Smooth muscle cell (in vitro differentiated cells): ENCODE data around the gene CLCN2. TPM values are rescaled to one million over a fixed set of nuclear protein-coding genes. Genes with fewer than 3 reads are reported as not detected.
A peak's percentile ranks its signal among the peaks of the same experiment; 100 is the strongest.

Experiments used
- DNase-seq: peaks from one replicate; lab custom pipeline; 2025; ENCODE audit not compliant: unreplicated experiment; lab: John Stamatoyannopoulos, UW
- H2AFZ ChIP-seq: fragments of 200-600 bp; sonication (generic); 2 replicates; pipeline ENCODE4 v1.6.0; 2016; ENCODE audit warnings: antibody characterized with exemption, low read depth, mild to moderate bottlenecking
- H3F3A ChIP-seq: fragments of 200-600 bp; sonication (generic); 2 replicates; pipeline ENCODE4 v1.6.0; 2017; ENCODE audit warnings: antibody characterized with exemption, low read depth
- H3K27ac ChIP-seq: fragments of 200-600 bp; sonication (generic); 2 replicates; pipeline ENCODE4 v1.5.1; 2016; ENCODE audit warnings: low read depth, mild to moderate bottlenecking
- H3K27me3 ChIP-seq: fragments of 200-600 bp; sonication (generic); 2 replicates; pipeline ENCODE4 v1.6.1; 2016; ENCODE audit warnings: low read depth, mild to moderate bottlenecking
- H3K36me3 ChIP-seq: fragments of 200-600 bp; sonication (generic); 2 replicates; pipeline ENCODE4 v1.5.1; 2016; ENCODE audit warnings: low read depth
- H3K4me1 ChIP-seq: fragments of 200-600 bp; sonication (generic); 2 replicates; pipeline ENCODE4 v1.5.1; 2016; ENCODE audit warnings: low read depth
- H3K4me2 ChIP-seq: fragments of 200-600 bp; sonication (generic); 2 replicates; pipeline ENCODE4 v1.6.0; 2016; ENCODE audit warnings: mild to moderate bottlenecking
- H3K4me3 ChIP-seq: fragments of 200-600 bp; sonication (generic); 2 replicates; pipeline ENCODE4 v1.5.1; 2016; ENCODE audit warnings: mild to moderate bottlenecking
- H3K79me2 ChIP-seq: fragments of 200-600 bp; sonication (generic); 2 replicates; pipeline ENCODE4 v1.6.0; 2016; ENCODE audit warnings: low read depth, mild to moderate bottlenecking
- H3K9ac ChIP-seq: fragments of 200-600 bp; sonication (generic); 2 replicates; pipeline ENCODE4 v1.6.0; 2016; ENCODE audit warnings: low read depth
- H3K9me3 ChIP-seq: fragments of 200-600 bp; sonication (generic); replicated peaks from 2 replicates; pipeline ENCODE4 v1.5.1; 2016; ENCODE audit warnings: low read depth
- H4K20me1 ChIP-seq: fragments of 200-600 bp; sonication (generic); 2 replicates; pipeline ENCODE4 v1.6.0; 2016; ENCODE audit warnings: low read depth
- CTCF ChIP-seq: fragments of 200-600 bp; sonication (generic); IDR thresholded peaks from 2 replicates; pipeline ENCODE4 v1.5.1; 2017; ENCODE audit warnings: borderline replicate concordance, mild to moderate bottlenecking, antibody characterized with exemption; ENCODE audit not compliant: insufficient read depth, poor library complexity, severe bottlenecking
- WGBS: methylation state at CpG from one replicate; pipeline ENCODE4 v1.1.7; 2016; ENCODE audit warnings: low lambda C conversion rate; 5-methylcytosine and 5-hydroxymethylcytosine counted together
- polyA plus RNA-seq: library from polyadenylated mRNA; unstranded; fragments of >200 nt; fragmentation: Nextera tagmentation; extraction: Ambion mirVana; gene quantifications from 2 replicates; pipeline ENCODE4 v1.2.1, GENCODE V29; 2016
- total RNA-seq: library from RNA; depleted of rRNA; stranded (reverse); fragments of >200 nt; gene quantifications from 2 replicates; pipeline ENCODE4 v1.2.3, GENCODE V29; 2014

CLCN2 gene
- total and polyA plus RNA-seq, 2 experiments from 2014 or later: 4.1 to 4.5 TPM

GRCh38 chr3:184380627-184381260 lies 19.3 kb upstream of the CLCN2 start:
- no peak for TF ChIP-seq CTCF
- DNase-seq: no peak
- no peak overlapping the region for H2AFZ ChIP-seq
- no peaks in the 10 kb centered on the region for H3K9me3 ChIP-seq
- H4K20me1 ChIP-seq: no peaks in the 10 kb centered on the region
- H3K9ac ChIP-seq: no peak overlapping the region
- no peaks in the 10 kb centered on the region for H3K79me2 ChIP-seq
- H3K27ac ChIP-seq: no peak overlapping the region
- H3K36me3 ChIP-seq: no peaks in the 10 kb centered on the region
- 3% methylated on average over 35 of the region's 42 CpGs for WGBS
- H3K4me3 ChIP-seq: peak overlapping the region; percentile 57
- peaks cover 22% of the 10 kb centered on the region for H3K4me1 ChIP-seq
- H3K27me3 ChIP-seq: peaks cover 18% of the 10 kb centered on the region
- peak overlapping the region; percentile 88 for H3K4me2 ChIP-seq
- H3F3A ChIP-seq: no peaks in the 10 kb centered on the region

GRCh38 chr3:184380185-184380626 lies 18.8 kb upstream of the CLCN2 start:
- H3K79me2 ChIP-seq: no peaks in the 10 kb centered on the region
- peaks cover 18% of the 10 kb centered on the region for H3K27me3 ChIP-seq
- no peak overlapping the region for H2AFZ ChIP-seq
- H3K4me2 ChIP-seq: peak overlapping the region; percentile 88
- H3K9ac ChIP-seq: no peak overlapping the region
- no CpG with 5 or more reads among the region's 62 CpGs for WGBS
- peak; percentile 26 for DNase-seq
- H3F3A ChIP-seq: no peaks in the 10 kb centered on the region
- H3K4me1 ChIP-seq: peaks cover 22% of the 10 kb centered on the region
- no peaks in the 10 kb centered on the region for H3K36me3 ChIP-seq
- H3K9me3 ChIP-seq: no peaks in the 10 kb centered on the region
- H3K27ac ChIP-seq: no peak overlapping the region
- peak overlapping the region; percentile 57 for H3K4me3 ChIP-seq
- no peak for TF ChIP-seq CTCF
- H4K20me1 ChIP-seq: no peaks in the 10 kb centered on the region

- no peaks in the 10 kb centered on the region for H3K36me3 ChIP-seq
- no peaks in the 10 kb centered on the region for H3F3A ChIP-seq
- no peak within 1 kb of the TSS for H3K27ac ChIP-seq
- no peaks in the 10 kb centered on the region for H4K20me1 ChIP-seq
- DNase-seq: no peak
- H3K79me2 ChIP-seq: no peaks in the 10 kb centered on the region
- H3K4me2 ChIP-seq: peak within 1 kb of the TSS; percentile 88
- peaks cover 22% of the 10 kb centered on the region for H3K4me1 ChIP-seq
- TF ChIP-seq CTCF: no peak
- H3K4me3 ChIP-seq: peak within 1 kb of the TSS; percentile 57
- H3K27me3 ChIP-seq: peaks cover 18% of the 10 kb centered on the region
- 22% methylated on average over 12 of the region's 71 CpGs for WGBS
- H2AFZ ChIP-seq: no peak within 1 kb of the TSS
- no peak within 1 kb of the TSS for H3K9ac ChIP-seq
- H3K9me3 ChIP-seq: no peaks in the 10 kb centered on the region
Observed at GRCh38 chr3:184379358-184380184, 18.2 kb upstream of the CLCN2 start, which contains the start of gene CHRD. CHRD (plus strand) TSS chr3:184380054; CDS start chr3:184380319, 265 bp downstream.
